ENCODE results near the gene ZNF536.

GRCh38 chr19:30562981-30563380 lies 190.8 kb downstream of the ZNF536 start:
- no peak for TF ChIP-seq POLR2A (IDR thresholded peaks at IDR 0.05)
- no peak for TF ChIP-seq CTCF (IDR thresholded peaks at IDR 0.05)
- TF ChIP-seq EP300 (IDR thresholded peaks at IDR 0.05) = no peak
- no peak for TF ChIP-seq POLR2AphosphoS5 (IDR thresholded peaks at IDR 0.05)

All from sigmoid colon (tissue), 4 donors.